ENCODE results near the gene PTH1R. TPM values are rescaled to one million over a fixed set of nuclear protein-coding genes. Genes with fewer than 3 reads are reported as not detected.

The PTH1R gene
- total RNA-seq, 1 experiment from 2014 or later: not detected

GRCh38 chr3:46926871-46927717 lies 49.6 kb downstream of the PTH1R start:
- no peak overlapping the region for H3K27ac ChIP-seq (ENCODE audit: low read length)
- in situ Hi-C loops (cut with HindIII; ENCODE audit: low pct_unique_long_range_greater_than_20kb, low sequenced_read_pairs) (no loop called here), intact Hi-C loops (cut with micrococcal nuclease; ENCODE audit: unreplicated experiment) (loop anchor here (10.0 kb wide), 1 partner anchor 68 kb away; no protein-coding TSS in a partner anchor)
- no peaks in the 10 kb centered on the region for H3K36me3 ChIP-seq (ENCODE audit: control insufficient read depth, insufficient read depth, low read length)
- POLR2A ChIA-PET: interaction anchor here (0.6 kb wide), 1 partner anchor 7 kb away, joined by 4 read pairs; no protein-coding TSS in a partner anchor
- H3K9me3 ChIP-seq (ENCODE audit: control insufficient read depth, insufficient read depth, low read depth, low read length): no peaks in the 10 kb centered on the region
- ATAC-seq: no peak
- TF ChIP-seq CTCF (IDR thresholded peaks at IDR 0.05) (no peak), REST (IDR thresholded peaks at IDR 0.05; ENCODE audit: insufficient read depth in 1 of 2, low read depth in 2 of 2, low read length in 1 of 2) (no peak), SIN3A (IDR thresholded peaks at IDR 0.05; ENCODE audit: borderline replicate concordance, insufficient read depth, low read depth, low read length) (no peak), TCF7L2 (IDR thresholded peaks at IDR 0.05; ENCODE audit: low read depth, low read length) (no peak), POLR2AphosphoS5 (IDR thresholded peaks at IDR 0.05; ENCODE audit: low read depth, low read length) (no peak)
- BruUV-seq (replicated peaks): no TSS peak
- CTCF ChIA-PET: no interaction called here
- no peaks in the 10 kb centered on the region for H3K27me3 ChIP-seq (ENCODE audit: control insufficient read depth, insufficient read depth, low read length)
- DNase-seq (ENCODE audit: low read depth, low spot score): no peak
- H3K4me1 ChIP-seq (ENCODE audit: control insufficient read depth, insufficient read depth, low read length): peaks cover 18% of the 10 kb centered on the region
- H3K4me3 ChIP-seq (ENCODE audit: low read depth in 2 of 2, low read length in 2 of 2): no peak overlapping the region

- Histone ChIP-seq H3K27me3 (ENCODE audit: control insufficient read depth, insufficient read depth, low read length) (no peaks in the 10 kb centered on the region), H3K27ac (ENCODE audit: low read length) (no peak overlapping the region), H3K9me3 (ENCODE audit: control insufficient read depth, insufficient read depth, low read depth, low read length) (no peaks in the 10 kb centered on the region), H3K4me3 (ENCODE audit: low read depth in 2 of 2, low read length in 2 of 2) (no peak overlapping the region), H3K36me3 (ENCODE audit: control insufficient read depth, insufficient read depth, low read length) (no peaks in the 10 kb centered on the region), H3K4me1 (ENCODE audit: control insufficient read depth, insufficient read depth, low read length) (peaks cover 24% of the 10 kb centered on the region)
- in situ Hi-C loops (cut with HindIII; ENCODE audit: low pct_unique_long_range_greater_than_20kb, low sequenced_read_pairs): no loop called here
- ChIA-PET POLR2A (interaction anchor here (0.6 kb wide), 2 partner anchors 8 to 386 kb away, joined by 4 read pairs; no protein-coding TSS in a partner anchor), CTCF (no interaction called here)
- DNase-seq (ENCODE audit: low read depth, low spot score) (no peak), ATAC-seq (no peak)
- TF ChIP-seq POLR2AphosphoS5 (IDR thresholded peaks at IDR 0.05; ENCODE audit: low read depth, low read length): no peak
- TF ChIP-seq SIN3A (IDR thresholded peaks at IDR 0.05; ENCODE audit: borderline replicate concordance, insufficient read depth, low read depth, low read length): no peak
- TF ChIP-seq TCF7L2 (IDR thresholded peaks at IDR 0.05; ENCODE audit: low read depth, low read length): no peak
- no peak for TF ChIP-seq REST (IDR thresholded peaks at IDR 0.05; ENCODE audit: insufficient read depth in 1 of 2, low read depth in 2 of 2, low read length in 1 of 2)
- TF ChIP-seq CTCF (IDR thresholded peaks at IDR 0.05): no peak
- BruUV-seq (replicated peaks): no TSS peak
- intact Hi-C loops (cut with micrococcal nuclease; ENCODE audit: unreplicated experiment): loop anchor here (10.0 kb wide), 1 partner anchor 67 kb away; no protein-coding TSS in a partner anchor
Measured at GRCh38 chr3:46927718-46928073, 50.2 kb downstream of the PTH1R start.

Data from Panc1 (cell line).